Iris pigment epithelial cell (primary cell): Measurements from ENCODE around the gene GPSM1.
"Not testable (repeated sequence)": the region's sequence is repeated elsewhere in the genome, so short reads cannot be mapped to it uniquely, and the experiment has no call there.

ENCODE experiments used
- DNase-seq: peaks from one replicate; pipeline ENCODE4 v3.0.0-alpha.2; 2011; ENCODE audit warnings: low read depth

The GPSM1 gene

GRCh38 chr9:136345281-136346156, 18.2 kb downstream of the GPSM1 start:
- DNase-seq, result no peak

- no peak for DNase-seq
These were observed 18.8 kb downstream of the GPSM1 start for GRCh38 chr9:136346157-136346481.

- no peak for DNase-seq
These were observed 19.7 kb downstream of the GPSM1 start for GRCh38 chr9:136346927-136347465.

GRCh38 chr9:136347472-136348256, 20.3 kb downstream of the GPSM1 start:
- DNase-seq, result no peak

- no peak for DNase-seq
These were observed 21.4 kb downstream of the GPSM1 start for GRCh38 chr9:136348691-136349090.

GRCh38 chr9:136349546-136349945, 22.2 kb downstream of the GPSM1 start:
- no peak for DNase-seq

GRCh38 chr9:136351252-136351800, 24.0 kb downstream of the GPSM1 start:
- no peak for DNase-seq

GRCh38 chr9:136351868-136352267, 24.5 kb downstream of the GPSM1 start:
- DNase-seq, result not testable (repeated sequence)

- DNase-seq, result no peak
These were observed 25.3 kb downstream of the GPSM1 start for GRCh38 chr9:136352682-136353081.

GRCh38 chr9:136353088-136353487, 25.7 kb downstream of the GPSM1 start:
- no peak for DNase-seq

- no peak for DNase-seq
These were observed 26.6 kb downstream of the GPSM1 start for GRCh38 chr9:136353757-136354488.

- no peak for DNase-seq
These were observed 27.3 kb downstream of the GPSM1 start for GRCh38 chr9:136354592-136355085.

GRCh38 chr9:136355616-136356557, 28.5 kb downstream of the GPSM1 start:
- DNase-seq, result no peak

- no peak for DNase-seq
These were observed 29.9 kb downstream of the GPSM1 start for GRCh38 chr9:136357202-136357725.

- DNase-seq, result no peak
These were observed 30.7 kb downstream of the GPSM1 start for GRCh38 chr9:136358016-136358415.

GRCh38 chr9:136358888-136359287, 31.5 kb downstream of the GPSM1 start:
- DNase-seq, result no peak

GRCh38 chr9:136359774-136360718, 32.7 kb downstream of the GPSM1 start:
- DNase-seq, result no peak

GRCh38 chr9:136361047-136361753, 33.9 kb downstream of the GPSM1 start:
- peak; percentile 39 for DNase-seq
